GM18868 (cell line): Measurements from ENCODE around the gene MGA.
A peak's percentile ranks its signal among the peaks of the same experiment; 100 is the strongest.

ENCODE experiments used
- ATAC-seq: cut with Tn5 transposase; IDR thresholded peaks from one replicate; pipeline ENCODE4 v1.9.1; 2021; ENCODE audit warnings: mild to moderate bottlenecking, moderate library complexity; ENCODE audit not compliant: unreplicated experiment

Gene MGA

GRCh38 chr15:41660235-41661077, at the start of gene MGA:
Gene MGA (plus strand): TSS chr15:41660405.
- ATAC-seq: peak; percentile 76

GRCh38 chr15:41620536-41621199, 39.5 kb upstream of the MGA start:
- ATAC-seq: no peak

- no peak for ATAC-seq
Measured at GRCh38 chr15:41621200-41622193, 38.7 kb upstream of the MGA start.

GRCh38 chr15:41622901-41623300, 37.3 kb upstream of the MGA start:
- no peak for ATAC-seq

GRCh38 chr15:41627203-41627602, 33.0 kb upstream of the MGA start:
- no peak for ATAC-seq

- ATAC-seq: no peak
Measured at GRCh38 chr15:41629463-41629862, 30.7 kb upstream of the MGA start.

- ATAC-seq: no peak
Measured at GRCh38 chr15:41629883-41630282, 30.3 kb upstream of the MGA start.

- ATAC-seq: no peak
Measured at GRCh38 chr15:41630616-41631217, 29.5 kb upstream of the MGA start.

- no peak for ATAC-seq
Measured at GRCh38 chr15:41631880-41632470, 28.2 kb upstream of the MGA start.

- ATAC-seq: no peak
Measured at GRCh38 chr15:41633609-41634008, 26.6 kb upstream of the MGA start.

- no peak for ATAC-seq
Measured at GRCh38 chr15:41634072-41634626, 26.1 kb upstream of the MGA start.

- ATAC-seq: no peak
Measured at GRCh38 chr15:41637086-41637485, 23.1 kb upstream of the MGA start.

- no peak for ATAC-seq
Measured at GRCh38 chr15:41640985-41641384, 19.2 kb upstream of the MGA start.

GRCh38 chr15:41647262-41647661, 12.9 kb upstream of the MGA start:
- ATAC-seq: no peak

- ATAC-seq: no peak
Measured at GRCh38 chr15:41648097-41648496, 12.1 kb upstream of the MGA start.

- no peak for ATAC-seq
Measured at GRCh38 chr15:41648770-41649169, 11.4 kb upstream of the MGA start.

GRCh38 chr15:41650806-41651205, 9.4 kb upstream of the MGA start:
- ATAC-seq: no peak

GRCh38 chr15:41651373-41651772, 8.8 kb upstream of the MGA start:
- ATAC-seq: no peak

GRCh38 chr15:41653760-41654159, 6.4 kb upstream of the MGA start:
- ATAC-seq: no peak

GRCh38 chr15:41655716-41656115, 4.5 kb upstream of the MGA start:
- no peak for ATAC-seq
